HEK293 (cell line): ENCODE results near the gene ROBO1.

Experiments used
- CTCF ChIA-PET: fragments of 350-600 bp; formaldehyde crosslinking; extraction: SDS; loops from one replicate; lab custom pipeline; 2021; ENCODE audit warnings: antibody characterized with exemption; lab: Yijun Ruan, JAX
- POLR2A ChIA-PET: fragments of 300-600 bp; formaldehyde crosslinking; extraction: SDS; loops from one replicate; lab custom pipeline; 2020; ENCODE audit warnings: antibody characterized with exemption, inconsistent platforms; lab: Yijun Ruan, JAX
- H3K27ac ChIP-seq: fragments of 200-500 bp; sonication (Bioruptor generic); 2 replicates; pipeline ENCODE4 v1.5.1; 2014; ENCODE audit warnings: low read depth, low read length, control low read depth, inconsistent platforms; ENCODE audit errors: extremely low read depth
- H3K36me3 ChIP-seq, 2 experiments: fragments of 200-500 bp in 1 of 2; sonication (Bioruptor generic) in 1 of 2; 1 replicate in 1 of 2; 2 replicates in 1 of 2; pipeline ENCODE4 v1.5.1; 2014 to 2017; ENCODE audit warnings: inconsistent platforms in 2 of 2, low read length in 2 of 2; ENCODE audit not compliant: control insufficient read depth in 2 of 2, insufficient read depth in 1 of 2
- H3K4me1 ChIP-seq: fragments of 200-500 bp; sonication (Bioruptor generic); 2 replicates; pipeline ENCODE4 v1.5.1; 2014; ENCODE audit warnings: mild to moderate bottlenecking, low read length, inconsistent platforms; ENCODE audit not compliant: control insufficient read depth, insufficient read depth
- H3K4me3 ChIP-seq: 2 replicates; pipeline ENCODE4 v1.5.1; 2011; ENCODE audit warnings: low read depth, mild to moderate bottlenecking, control low read depth, low read length, moderate library complexity
- H3K9me3 ChIP-seq: fragments of 200-500 bp; sonication (Bioruptor generic); 2 replicates; pipeline ENCODE4 v1.5.1; 2014; ENCODE audit warnings: low read depth, low read length, inconsistent platforms; ENCODE audit not compliant: control insufficient read depth, insufficient read depth
- INSM2 ChIP-seq: fragments of 450-650 bp; formaldehyde crosslinking; IDR thresholded peaks from 2 replicates; pipeline ENCODE4 v1.5.1; 2016; ENCODE audit warnings: missing biosample characterization, missing genetic modification characterization
- MYNN ChIP-seq: fragments of 450-650 bp; formaldehyde crosslinking; IDR thresholded peaks from 2 replicates; pipeline ENCODE4 v1.5.1; 2016; ENCODE audit warnings: missing biosample characterization, missing genetic modification characterization, borderline replicate concordance
- MZF1 ChIP-seq: fragments of 450-650 bp; formaldehyde crosslinking; IDR thresholded peaks from 2 replicates; pipeline ENCODE4 v1.5.1; 2017; ENCODE audit warnings: missing biosample characterization, missing genetic modification characterization, borderline replicate concordance
- PRDM1 ChIP-seq: fragments of 450-650 bp; formaldehyde crosslinking; IDR thresholded peaks from 2 replicates; pipeline ENCODE4; 2016; ENCODE audit warnings: missing biosample characterization, missing genetic modification characterization
- PRDM4 ChIP-seq: fragments of 450-650 bp; formaldehyde crosslinking; IDR thresholded peaks from 2 replicates; pipeline ENCODE4 v1.5.1; 2017; ENCODE audit warnings: missing biosample characterization, missing genetic modification characterization
- SETDB1 ChIP-seq: IDR thresholded peaks from one replicate; pipeline ENCODE4 v1.6.1; 2017; ENCODE audit warnings: mild to moderate bottlenecking, low read length, moderate library complexity, mixed read lengths; ENCODE audit not compliant: insufficient read length
- SP7 ChIP-seq: fragments of 450-650 bp; formaldehyde crosslinking; IDR thresholded peaks from 2 replicates; pipeline ENCODE4 v1.5.1; 2016; ENCODE audit warnings: missing biosample characterization, missing genetic modification characterization
- TRIM28 ChIP-seq: IDR thresholded peaks from 2 replicates; pipeline ENCODE4 v1.6.1; 2011; ENCODE audit warnings: low read length, control low read depth, borderline replicate concordance
- ZNF155 ChIP-seq: fragments of 450-650 bp; formaldehyde crosslinking; IDR thresholded peaks from 2 replicates; pipeline ENCODE4 v1.5.1; 2016; ENCODE audit warnings: missing biosample characterization, missing genetic modification characterization
- ZNF341 ChIP-seq: fragments of 450-650 bp; formaldehyde crosslinking; IDR thresholded peaks from 2 replicates; pipeline ENCODE4; 2016; ENCODE audit warnings: low read depth, missing biosample characterization, missing genetic modification characterization
- ZNF398 ChIP-seq: fragments of 450-650 bp; formaldehyde crosslinking; IDR thresholded peaks from 2 replicates; pipeline ENCODE4 v1.5.1; 2017; ENCODE audit warnings: missing biosample characterization, missing genetic modification characterization
- ZNF549 ChIP-seq: fragments of 450-650 bp; IDR thresholded peaks from 2 replicates; pipeline ENCODE4 v1.5.1; 2018; ENCODE audit warnings: missing biosample characterization, missing genetic modification characterization, mild to moderate bottlenecking, inconsistent platforms, moderate library complexity
- ZNF560 ChIP-seq: fragments of 450-650 bp; formaldehyde crosslinking; IDR thresholded peaks from 2 replicates; pipeline ENCODE4 v1.5.1; 2017; ENCODE audit warnings: missing biosample characterization, missing genetic modification characterization, borderline replicate concordance
- ZNF600 ChIP-seq: fragments of 450-650 bp; formaldehyde crosslinking; IDR thresholded peaks from 2 replicates; pipeline ENCODE4 v1.5.1; 2016; ENCODE audit warnings: missing biosample characterization, missing genetic modification characterization
- ZNF629 ChIP-seq: fragments of 450-650 bp; formaldehyde crosslinking; IDR thresholded peaks from 2 replicates; pipeline ENCODE4 v1.5.1; 2017; ENCODE audit warnings: missing biosample characterization, missing genetic modification characterization
- ZNF654 ChIP-seq: fragments of 450-650 bp; formaldehyde crosslinking; IDR thresholded peaks from 2 replicates; pipeline ENCODE4 v1.5.1; 2016; ENCODE audit warnings: low read depth, missing biosample characterization, missing genetic modification characterization
- ZNF701 ChIP-seq: fragments of 450-650 bp; formaldehyde crosslinking; IDR thresholded peaks from 2 replicates; pipeline ENCODE4 v1.5.1; 2016; ENCODE audit warnings: missing biosample characterization, missing genetic modification characterization
- ZNF777 ChIP-seq: fragments of 450-650 bp; formaldehyde crosslinking; IDR thresholded peaks from 2 replicates; pipeline ENCODE4 v1.5.1; 2017; ENCODE audit warnings: missing biosample characterization, missing genetic modification characterization, borderline replicate concordance
- TF ChIP-seq, protein P1 (sequence below): fragments of 450-650 bp; formaldehyde crosslinking; IDR thresholded peaks from 2 replicates; pipeline ENCODE4 v1.5.1; 2017; ENCODE audit warnings: missing biosample characterization, missing genetic modification characterization
- TF ChIP-seq, protein P2 (sequence below): fragments of 450-650 bp; formaldehyde crosslinking; IDR thresholded peaks from 2 replicates; pipeline ENCODE4 v1.5.1; 2016; ENCODE audit warnings: missing biosample characterization, missing genetic modification characterization

Gene ROBO1

DNA sequence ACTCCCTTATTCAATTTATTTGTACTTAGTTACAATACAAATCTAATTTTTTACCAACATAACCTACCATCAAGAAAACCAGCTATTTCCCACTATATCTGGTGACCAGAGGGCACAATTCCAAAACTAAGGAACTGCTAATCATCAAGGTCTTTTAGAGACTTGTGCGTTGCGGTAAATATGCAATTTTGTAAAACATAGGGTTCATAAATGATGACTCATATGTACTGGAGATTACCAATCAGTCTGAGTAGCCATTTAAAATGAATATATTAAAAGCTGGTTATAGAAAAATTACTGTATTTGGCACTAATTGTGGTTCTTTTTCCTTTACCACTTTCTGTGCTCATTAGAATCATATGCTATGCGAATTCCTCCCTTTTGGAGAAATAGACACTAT is 859.6 kb downstream of the ROBO1 start:
- CTCF ChIA-PET: interaction anchor here (0.6 kb wide), 2 partner anchors 100 to 125 kb away, joined by 3 to 5 read pairs; no protein-coding TSS in a partner anchor
- H3K27ac ChIP-seq: no peak overlapping the region
- H3K4me1 ChIP-seq: peaks cover 3% of the 10 kb centered on the region; the same call in 1 of the 2 replicates
- POLR2A ChIA-PET: no interaction called here
- no peaks in the 10 kb centered on the region for H3K9me3 ChIP-seq
- no peak overlapping the region for H3K4me3 ChIP-seq
- no peak for TF ChIP-seq TRIM28
- peak; percentile 66 for TF ChIP-seq SP7 (tag by site-specific recombination)
- H3K36me3 ChIP-seq: no peaks in the 10 kb centered on the region

GRCh38 chr3:78907367-78907766 is 860.4 kb downstream of the ROBO1 start:
- Histone ChIP-seq H3K27ac (no peak overlapping the region), H3K36me3 (no peaks in the 10 kb centered on the region), H3K4me1 (peaks cover 2% of the 10 kb centered on the region; the same call in 1 of the 2 replicates), H3K9me3 (no peaks in the 10 kb centered on the region), H3K4me3 (no peak overlapping the region)
- POLR2A ChIA-PET: no interaction called here
- CTCF ChIA-PET: no interaction called here
- TF ChIP-seq, protein P1, sequence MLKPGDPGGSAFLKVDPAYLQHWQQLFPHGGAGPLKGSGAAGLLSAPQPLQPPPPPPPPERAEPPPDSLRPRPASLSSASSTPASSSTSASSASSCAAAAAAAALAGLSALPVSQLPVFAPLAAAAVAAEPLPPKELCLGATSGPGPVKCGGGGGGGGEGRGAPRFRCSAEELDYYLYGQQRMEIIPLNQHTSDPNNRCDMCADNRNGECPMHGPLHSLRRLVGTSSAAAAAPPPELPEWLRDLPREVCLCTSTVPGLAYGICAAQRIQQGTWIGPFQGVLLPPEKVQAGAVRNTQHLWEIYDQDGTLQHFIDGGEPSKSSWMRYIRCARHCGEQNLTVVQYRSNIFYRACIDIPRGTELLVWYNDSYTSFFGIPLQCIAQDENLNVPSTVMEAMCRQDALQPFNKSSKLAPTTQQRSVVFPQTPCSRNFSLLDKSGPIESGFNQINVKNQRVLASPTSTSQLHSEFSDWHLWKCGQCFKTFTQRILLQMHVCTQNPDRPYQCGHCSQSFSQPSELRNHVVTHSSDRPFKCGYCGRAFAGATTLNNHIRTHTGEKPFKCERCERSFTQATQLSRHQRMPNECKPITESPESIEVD (tag by site-specific recombination): peak; percentile 48
- TF ChIP-seq ZNF629 (tag by site-specific recombination) (peak; percentile 44; the same call in 1 of the 2 replicates), MYNN (tag by site-specific recombination) (no peak)

GRCh38 chr3:78906930-78907329 is 860.9 kb downstream of the ROBO1 start:
- H3K4me3 ChIP-seq: no peak overlapping the region
- ChIA-PET CTCF (no interaction called here), POLR2A (no interaction called here)
- no peaks in the 10 kb centered on the region for H3K36me3 ChIP-seq
- H3K9me3 ChIP-seq: no peaks in the 10 kb centered on the region
- H3K4me1 ChIP-seq: no peaks in the 10 kb centered on the region
- no peak overlapping the region for H3K27ac ChIP-seq
- TF ChIP-seq ZNF560 (tag by site-specific recombination): no peak
- TF ChIP-seq ZNF341: no peak
- TF ChIP-seq MZF1 (tag by site-specific recombination): no peak
- no peak for TF ChIP-seq ZNF155 (tag by site-specific recombination)

DNA sequence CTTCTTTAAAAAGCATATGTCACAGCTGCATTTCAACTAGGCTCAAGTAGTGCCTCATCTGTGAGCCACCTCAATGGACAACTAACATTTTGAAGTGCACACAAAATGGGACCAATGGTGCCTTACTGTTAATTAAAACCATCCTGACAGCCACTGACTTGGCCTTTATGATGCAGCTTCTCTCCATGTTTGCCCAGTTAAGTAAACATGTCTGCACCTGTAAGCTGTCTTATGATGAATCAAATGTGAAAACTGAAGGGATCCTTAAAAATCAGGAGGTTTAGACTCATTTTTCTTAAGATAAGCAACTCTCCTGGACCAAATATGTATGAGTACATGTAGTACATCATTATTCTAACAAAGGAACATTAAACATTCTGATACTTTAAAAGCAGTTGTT is 861.6 kb downstream of the ROBO1 start:
- Histone ChIP-seq H3K9me3 (no peaks in the 10 kb centered on the region), H3K4me3 (no peak overlapping the region), H3K4me1 (0 out of 2 replicates have a peak, but pooled peaks cover 3% of the 10 kb centered on the region), H3K36me3 (no peaks in the 10 kb centered on the region), H3K27ac (no peak overlapping the region)
- CTCF ChIA-PET: no interaction called here
- POLR2A ChIA-PET: interaction anchor here (0.7 kb wide), 1 partner anchor 200 kb away, joined by 4 read pairs; no protein-coding TSS in a partner anchor
- TF ChIP-seq INSM2 (no peak), ZNF701 (no peak), SETDB1 (no peak), ZNF654 (tag by site-specific recombination) (no peak), ZNF549 (tag by site-specific recombination) (no peak), PRDM1 (tag by site-specific recombination) (no peak), ZNF777 (tag by site-specific recombination) (no peak), MYNN (tag by site-specific recombination) (no peak), PRDM4 (tag by site-specific recombination) (no peak), ZNF398 (tag by site-specific recombination) (no peak), ZNF600 (no peak)
- TF ChIP-seq, protein P2, sequence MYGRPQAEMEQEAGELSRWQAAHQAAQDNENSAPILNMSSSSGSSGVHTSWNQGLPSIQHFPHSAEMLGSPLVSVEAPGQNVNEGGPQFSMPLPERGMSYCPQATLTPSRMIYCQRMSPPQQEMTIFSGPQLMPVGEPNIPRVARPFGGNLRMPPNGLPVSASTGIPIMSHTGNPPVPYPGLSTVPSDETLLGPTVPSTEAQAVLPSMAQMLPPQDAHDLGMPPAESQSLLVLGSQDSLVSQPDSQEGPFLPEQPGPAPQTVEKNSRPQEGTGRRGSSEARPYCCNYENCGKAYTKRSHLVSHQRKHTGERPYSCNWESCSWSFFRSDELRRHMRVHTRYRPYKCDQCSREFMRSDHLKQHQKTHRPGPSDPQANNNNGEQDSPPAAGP (tag by site-specific recombination): no peak
